GM23338 (cell line): ENCODE measurements around the gene ANXA3.

ENCODE experiments used
- EZH2 ChIP-seq: fragments of 200-600 bp; sonication (generic); IDR thresholded peaks from one replicate; pipeline ENCODE4 v1.8.0; 2017; ENCODE audit warnings: antibody characterized with exemption, mild to moderate bottlenecking, low read depth; ENCODE audit not compliant: unreplicated experiment
- POLR2AphosphoS5 ChIP-seq: IDR thresholded peaks from 2 replicates; pipeline ENCODE4 v1.6.1; 2016; ENCODE audit warnings: antibody characterized with exemption, low read depth
- TF ChIP-seq, protein P1 (sequence below), 2 experiments: fragments of 200-600 bp in 1 of 2; sonication (generic) in 1 of 2; conservative IDR thresholded peaks; 2 replicates each; pipeline versions ENCODE4 v1.5.1 to v1.6.1; 2016 to 2017; ENCODE audit warnings: antibody characterized with exemption in 2 of 2, low read depth in 2 of 2, mild to moderate bottlenecking in 2 of 2, moderate library complexity in 1 of 2
- TF ChIP-seq, protein P2 (sequence below): IDR thresholded peaks from one replicate; pipeline ENCODE4 v1.6.1; 2018; ENCODE audit warnings: antibody characterized with exemption; ENCODE audit not compliant: unreplicated experiment
- TF ChIP-seq, protein P3 (sequence below): IDR thresholded peaks from 2 replicates; pipeline ENCODE4 v1.6.1; 2016; ENCODE audit warnings: antibody characterized with exemption

DNA sequence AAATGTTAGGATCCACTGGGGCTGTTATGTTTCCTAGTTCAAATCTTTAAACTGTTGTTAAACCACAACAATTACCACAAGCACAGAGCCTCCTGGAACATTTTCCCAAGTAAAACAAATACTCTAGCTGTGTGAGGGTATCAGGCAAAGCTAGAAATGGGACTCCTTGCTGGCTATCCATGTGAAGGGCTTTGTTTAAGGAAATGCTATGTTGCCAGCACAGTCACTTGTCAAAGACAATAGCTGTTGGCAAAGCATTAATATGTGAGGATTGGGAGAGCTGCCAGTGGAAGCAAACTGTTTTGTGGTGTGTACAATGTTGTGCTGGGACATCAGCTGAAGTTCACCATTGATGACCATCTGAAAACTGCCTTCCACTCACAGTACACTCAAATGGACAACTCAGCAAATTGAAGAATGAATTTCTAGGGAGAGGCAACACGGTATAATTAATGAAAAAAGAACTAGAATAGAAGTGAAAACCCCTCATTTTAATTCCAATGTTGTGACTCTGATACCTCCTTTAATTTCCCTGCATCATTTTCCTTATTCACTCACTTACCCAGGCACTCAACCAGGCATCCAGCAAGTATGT lies 100.8 kb downstream of the ANXA3 start:
- TF ChIP-seq, protein P1, sequence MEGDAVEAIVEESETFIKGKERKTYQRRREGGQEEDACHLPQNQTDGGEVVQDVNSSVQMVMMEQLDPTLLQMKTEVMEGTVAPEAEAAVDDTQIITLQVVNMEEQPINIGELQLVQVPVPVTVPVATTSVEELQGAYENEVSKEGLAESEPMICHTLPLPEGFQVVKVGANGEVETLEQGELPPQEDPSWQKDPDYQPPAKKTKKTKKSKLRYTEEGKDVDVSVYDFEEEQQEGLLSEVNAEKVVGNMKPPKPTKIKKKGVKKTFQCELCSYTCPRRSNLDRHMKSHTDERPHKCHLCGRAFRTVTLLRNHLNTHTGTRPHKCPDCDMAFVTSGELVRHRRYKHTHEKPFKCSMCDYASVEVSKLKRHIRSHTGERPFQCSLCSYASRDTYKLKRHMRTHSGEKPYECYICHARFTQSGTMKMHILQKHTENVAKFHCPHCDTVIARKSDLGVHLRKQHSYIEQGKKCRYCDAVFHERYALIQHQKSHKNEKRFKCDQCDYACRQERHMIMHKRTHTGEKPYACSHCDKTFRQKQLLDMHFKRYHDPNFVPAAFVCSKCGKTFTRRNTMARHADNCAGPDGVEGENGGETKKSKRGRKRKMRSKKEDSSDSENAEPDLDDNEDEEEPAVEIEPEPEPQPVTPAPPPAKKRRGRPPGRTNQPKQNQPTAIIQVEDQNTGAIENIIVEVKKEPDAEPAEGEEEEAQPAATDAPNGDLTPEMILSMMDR (conservative IDR thresholded peaks at IDR 0.05; ENCODE audit: low read depth in 2 of 2), result no peak
- no peak for TF ChIP-seq EZH2
- TF ChIP-seq POLR2AphosphoS5, result no peak
- TF ChIP-seq, protein P2, sequence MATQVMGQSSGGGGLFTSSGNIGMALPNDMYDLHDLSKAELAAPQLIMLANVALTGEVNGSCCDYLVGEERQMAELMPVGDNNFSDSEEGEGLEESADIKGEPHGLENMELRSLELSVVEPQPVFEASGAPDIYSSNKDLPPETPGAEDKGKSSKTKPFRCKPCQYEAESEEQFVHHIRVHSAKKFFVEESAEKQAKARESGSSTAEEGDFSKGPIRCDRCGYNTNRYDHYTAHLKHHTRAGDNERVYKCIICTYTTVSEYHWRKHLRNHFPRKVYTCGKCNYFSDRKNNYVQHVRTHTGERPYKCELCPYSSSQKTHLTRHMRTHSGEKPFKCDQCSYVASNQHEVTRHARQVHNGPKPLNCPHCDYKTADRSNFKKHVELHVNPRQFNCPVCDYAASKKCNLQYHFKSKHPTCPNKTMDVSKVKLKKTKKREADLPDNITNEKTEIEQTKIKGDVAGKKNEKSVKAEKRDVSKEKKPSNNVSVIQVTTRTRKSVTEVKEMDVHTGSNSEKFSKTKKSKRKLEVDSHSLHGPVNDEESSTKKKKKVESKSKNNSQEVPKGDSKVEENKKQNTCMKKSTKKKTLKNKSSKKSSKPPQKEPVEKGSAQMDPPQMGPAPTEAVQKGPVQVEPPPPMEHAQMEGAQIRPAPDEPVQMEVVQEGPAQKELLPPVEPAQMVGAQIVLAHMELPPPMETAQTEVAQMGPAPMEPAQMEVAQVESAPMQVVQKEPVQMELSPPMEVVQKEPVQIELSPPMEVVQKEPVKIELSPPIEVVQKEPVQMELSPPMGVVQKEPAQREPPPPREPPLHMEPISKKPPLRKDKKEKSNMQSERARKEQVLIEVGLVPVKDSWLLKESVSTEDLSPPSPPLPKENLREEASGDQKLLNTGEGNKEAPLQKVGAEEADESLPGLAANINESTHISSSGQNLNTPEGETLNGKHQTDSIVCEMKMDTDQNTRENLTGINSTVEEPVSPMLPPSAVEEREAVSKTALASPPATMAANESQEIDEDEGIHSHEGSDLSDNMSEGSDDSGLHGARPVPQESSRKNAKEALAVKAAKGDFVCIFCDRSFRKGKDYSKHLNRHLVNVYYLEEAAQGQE, result no peak
- TF ChIP-seq, protein P3, sequence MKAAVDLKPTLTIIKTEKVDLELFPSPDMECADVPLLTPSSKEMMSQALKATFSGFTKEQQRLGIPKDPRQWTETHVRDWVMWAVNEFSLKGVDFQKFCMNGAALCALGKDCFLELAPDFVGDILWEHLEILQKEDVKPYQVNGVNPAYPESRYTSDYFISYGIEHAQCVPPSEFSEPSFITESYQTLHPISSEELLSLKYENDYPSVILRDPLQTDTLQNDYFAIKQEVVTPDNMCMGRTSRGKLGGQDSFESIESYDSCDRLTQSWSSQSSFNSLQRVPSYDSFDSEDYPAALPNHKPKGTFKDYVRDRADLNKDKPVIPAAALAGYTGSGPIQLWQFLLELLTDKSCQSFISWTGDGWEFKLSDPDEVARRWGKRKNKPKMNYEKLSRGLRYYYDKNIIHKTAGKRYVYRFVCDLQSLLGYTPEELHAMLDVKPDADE, result no peak
